ENCODE results near the gene AQP12B. TPM values are rescaled to one million over a fixed set of nuclear protein-coding genes. Genes with fewer than 3 reads are reported as not detected.
A peak's percentile ranks its signal among the peaks of the same experiment; 100 is the strongest.

Gene AQP12B
- total RNA-seq, 3 donors from 2014 or later (not counting 1 experiment from before 2014, with no cell fraction given) = not detected

DNA sequence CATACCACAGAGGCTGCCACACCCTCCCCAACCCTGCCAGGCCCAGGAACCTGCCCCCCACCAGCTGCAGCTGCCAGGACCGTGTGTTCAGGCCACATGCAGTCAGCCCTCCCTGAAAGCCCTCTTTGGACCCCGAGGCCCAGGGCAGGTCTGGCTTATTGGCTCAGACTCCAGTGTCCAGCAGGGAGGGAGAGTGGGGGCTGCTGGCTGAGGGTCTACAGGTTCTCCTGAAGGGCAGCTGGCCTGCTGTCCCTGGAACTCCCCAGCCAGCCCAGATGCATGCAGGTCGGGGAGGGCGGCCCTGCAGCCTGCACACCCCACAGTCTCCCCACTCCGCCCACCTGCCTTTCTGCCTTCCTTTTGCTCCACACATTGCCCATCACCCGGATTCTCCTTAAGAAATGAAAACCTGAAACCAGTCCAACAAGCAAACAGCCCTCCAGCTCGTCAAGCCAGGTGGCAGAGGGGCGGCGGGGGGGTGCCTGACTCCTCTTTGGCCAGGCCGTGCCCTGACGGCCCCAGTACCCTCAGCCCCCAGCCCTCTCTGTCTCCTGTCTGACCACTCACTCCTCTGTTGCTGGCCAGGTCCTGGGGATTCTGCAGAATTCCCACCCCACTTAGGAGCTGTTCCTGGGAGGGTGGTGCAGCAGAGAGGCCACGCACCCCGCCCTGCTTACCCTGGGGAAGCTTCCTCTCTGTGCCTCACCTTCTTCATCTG lies 39.4 kb downstream of the AQP12B start:
- no peaks in the 10 kb centered on the region for H3K9me3 ChIP-seq (ENCODE audit: control insufficient read depth, insufficient read depth, low read length)
- H3K27me3 ChIP-seq (ENCODE audit: control insufficient read depth, insufficient read depth, low read length) = no peaks in the 10 kb centered on the region
- no peak overlapping the region for H3K4me3 Mint-ChIP-seq
- H3K9me3 Mint-ChIP-seq = no peaks in the 10 kb centered on the region
- H3K36me3 ChIP-seq (ENCODE audit: control insufficient read depth, insufficient read depth, low read length) = no peaks in the 10 kb centered on the region
- ATAC-seq = no peak
- TF ChIP-seq, protein P1, sequence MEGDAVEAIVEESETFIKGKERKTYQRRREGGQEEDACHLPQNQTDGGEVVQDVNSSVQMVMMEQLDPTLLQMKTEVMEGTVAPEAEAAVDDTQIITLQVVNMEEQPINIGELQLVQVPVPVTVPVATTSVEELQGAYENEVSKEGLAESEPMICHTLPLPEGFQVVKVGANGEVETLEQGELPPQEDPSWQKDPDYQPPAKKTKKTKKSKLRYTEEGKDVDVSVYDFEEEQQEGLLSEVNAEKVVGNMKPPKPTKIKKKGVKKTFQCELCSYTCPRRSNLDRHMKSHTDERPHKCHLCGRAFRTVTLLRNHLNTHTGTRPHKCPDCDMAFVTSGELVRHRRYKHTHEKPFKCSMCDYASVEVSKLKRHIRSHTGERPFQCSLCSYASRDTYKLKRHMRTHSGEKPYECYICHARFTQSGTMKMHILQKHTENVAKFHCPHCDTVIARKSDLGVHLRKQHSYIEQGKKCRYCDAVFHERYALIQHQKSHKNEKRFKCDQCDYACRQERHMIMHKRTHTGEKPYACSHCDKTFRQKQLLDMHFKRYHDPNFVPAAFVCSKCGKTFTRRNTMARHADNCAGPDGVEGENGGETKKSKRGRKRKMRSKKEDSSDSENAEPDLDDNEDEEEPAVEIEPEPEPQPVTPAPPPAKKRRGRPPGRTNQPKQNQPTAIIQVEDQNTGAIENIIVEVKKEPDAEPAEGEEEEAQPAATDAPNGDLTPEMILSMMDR (IDR thresholded peaks at IDR 0.05) = no peak
- H3K27ac Mint-ChIP-seq = no peak overlapping the region
- intact Hi-C loops (cut with micrococcal nuclease) = no loop called here
- 89% methylated on average over 13 of the region's 13 CpGs for WGBS (ENCODE audit: insufficient coverage)
- no peak overlapping the region for H3K4me3 ChIP-seq (ENCODE audit: low read length)
- H3K4me1 ChIP-seq (ENCODE audit: control insufficient read depth, insufficient read depth, low read length) = peaks cover 6% of the 10 kb centered on the region
- peaks cover 0 to 5% of the 10 kb centered on the region in 2 donors for H3K27me3 Mint-ChIP-seq (ENCODE audit: low read depth in 2 of 2)
- no peak overlapping the region for H3K27ac ChIP-seq (ENCODE audit: low read length)
- H3K36me3 Mint-ChIP-seq = no peaks in the 10 kb centered on the region
- DNase-seq = peak in 1 of 2 donors; percentile 1
- peaks cover 5 to 21% of the 10 kb centered on the region in 2 donors for H3K4me1 Mint-ChIP-seq

DNA sequence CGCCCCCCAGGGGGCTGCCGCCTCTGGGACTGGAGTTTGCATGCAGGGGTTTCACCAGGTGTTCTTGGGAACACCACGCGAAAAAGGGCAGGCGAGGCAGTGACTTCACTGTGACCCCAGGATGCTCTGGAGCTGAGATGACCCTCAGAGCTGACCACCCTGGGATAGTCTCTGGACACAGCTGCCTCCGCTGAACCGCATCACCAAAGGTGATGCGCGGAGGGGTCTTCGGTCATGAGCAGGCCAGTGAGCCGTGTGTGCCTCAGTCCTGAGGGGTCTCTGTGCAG lies 39.9 kb downstream of the AQP12B start:
- Mint-ChIP-seq H3K27ac (no peak overlapping the region), H3K4me3 (no peak overlapping the region), H3K27me3 (ENCODE audit: low read depth in 2 of 2) (peaks cover 0 to 5% of the 10 kb centered on the region in 2 donors), H3K4me1 (peaks cover 5 to 18% of the 10 kb centered on the region in 2 donors), H3K9me3 (no peaks in the 10 kb centered on the region), H3K36me3 (no peaks in the 10 kb centered on the region)
- no peak for ATAC-seq
- Histone ChIP-seq H3K4me3 (ENCODE audit: low read length) (no peak overlapping the region), H3K9me3 (ENCODE audit: control insufficient read depth, insufficient read depth, low read length) (no peaks in the 10 kb centered on the region), H3K27me3 (ENCODE audit: control insufficient read depth, insufficient read depth, low read length) (no peaks in the 10 kb centered on the region), H3K4me1 (ENCODE audit: control insufficient read depth, insufficient read depth, low read length) (peaks cover 6% of the 10 kb centered on the region), H3K27ac (ENCODE audit: low read length) (no peak overlapping the region), H3K36me3 (ENCODE audit: control insufficient read depth, insufficient read depth, low read length) (no peaks in the 10 kb centered on the region)
- TF ChIP-seq, protein P1 (IDR thresholded peaks at IDR 0.05) = no peak
- intact Hi-C loops (cut with micrococcal nuclease) = no loop called here
- DNase-seq = no peak
- 93% methylated on average over 11 of the region's 11 CpGs for WGBS (ENCODE audit: insufficient coverage)

- H3K27ac Mint-ChIP-seq = no peak overlapping the region
- peaks cover 0 to 5% of the 10 kb centered on the region in 2 donors for H3K27me3 Mint-ChIP-seq (ENCODE audit: low read depth in 2 of 2)
- H3K36me3 ChIP-seq (ENCODE audit: control insufficient read depth, insufficient read depth, low read length) = no peaks in the 10 kb centered on the region
- H3K4me3 Mint-ChIP-seq = no peak overlapping the region
- H3K4me1 ChIP-seq (ENCODE audit: control insufficient read depth, insufficient read depth, low read length) = peaks cover 6% of the 10 kb centered on the region
- H3K4me1 Mint-ChIP-seq = peaks cover 5 to 17% of the 10 kb centered on the region in 2 donors
- H3K27me3 ChIP-seq (ENCODE audit: control insufficient read depth, insufficient read depth, low read length) = no peaks in the 10 kb centered on the region
- TF ChIP-seq, protein P1 (IDR thresholded peaks at IDR 0.05) = no peak
- WGBS (ENCODE audit: insufficient coverage) = 91% methylated on average over 36 of the region's 36 CpGs
- H3K9me3 ChIP-seq (ENCODE audit: control insufficient read depth, insufficient read depth, low read length) = no peaks in the 10 kb centered on the region
- intact Hi-C loops (cut with micrococcal nuclease) = no loop called here
- no peaks in the 10 kb centered on the region for H3K9me3 Mint-ChIP-seq
- H3K4me3 ChIP-seq (ENCODE audit: low read length) = no peak overlapping the region
- H3K27ac ChIP-seq (ENCODE audit: low read length) = no peak overlapping the region
- no peaks in the 10 kb centered on the region for H3K36me3 Mint-ChIP-seq
- ATAC-seq = no peak
- no peak for DNase-seq
Measured at GRCh38 chr2:240642061-240642805, 40.5 kb downstream of the AQP12B start.

Measured in natural killer cell (primary cell).